Left cardiac atrium (tissue), 4 donors: ENCODE data around the gene USP24. TPM values are rescaled to one million over a fixed set of nuclear protein-coding genes. Genes with fewer than 3 reads are reported as not detected.
"Not testable (repeated sequence)": the region's sequence is repeated elsewhere in the genome, so short reads cannot be mapped to it uniquely, and the experiment has no call there.

Source experiments
- ATAC-seq, 2 donors: fragments of 200-7000 bp; cut with Tn5 transposase; one replicate each; pipeline ENCODE4 v1.9.1; 2020; ENCODE audit warnings: mild to moderate bottlenecking in 2 of 2, moderate library complexity in 2 of 2
- DNase-seq: peaks from one replicate; pipeline ENCODE4 v3.0.0-alpha.2; 2020
- intact Hi-C, 2 donors: fragments of 100-400 bp; cut with DNase I; formaldehyde crosslinking; loops; one replicate each; pipeline versions ENCODE4 v1.14.1 to v1.15.1; 2022 to 2023
- total RNA-seq, 2 donors: library from RNA; stranded (reverse); fragmentation: NEBNext Ultra II Directional; extraction: Animal tissue kit (Norgen Biotek cat#: 25700); gene quantifications; one replicate each; pipeline ENCODE4 v1.2.1, GENCODE V29; 2021
- donor health status: DM: no; HTN: yes; CAD: no.
- donor health status: DM: no; HTN: yes; CAD: no; lungs with severe emphysema.
- donor health status: DM: yes; HTN: yes; CAD: no.
- donor health status: Dilated cardiomyopathy.

The USP24 gene
- total RNA-seq, 2 donors from 2014 or later, result 31.8 to 33.6 TPM

DNA sequence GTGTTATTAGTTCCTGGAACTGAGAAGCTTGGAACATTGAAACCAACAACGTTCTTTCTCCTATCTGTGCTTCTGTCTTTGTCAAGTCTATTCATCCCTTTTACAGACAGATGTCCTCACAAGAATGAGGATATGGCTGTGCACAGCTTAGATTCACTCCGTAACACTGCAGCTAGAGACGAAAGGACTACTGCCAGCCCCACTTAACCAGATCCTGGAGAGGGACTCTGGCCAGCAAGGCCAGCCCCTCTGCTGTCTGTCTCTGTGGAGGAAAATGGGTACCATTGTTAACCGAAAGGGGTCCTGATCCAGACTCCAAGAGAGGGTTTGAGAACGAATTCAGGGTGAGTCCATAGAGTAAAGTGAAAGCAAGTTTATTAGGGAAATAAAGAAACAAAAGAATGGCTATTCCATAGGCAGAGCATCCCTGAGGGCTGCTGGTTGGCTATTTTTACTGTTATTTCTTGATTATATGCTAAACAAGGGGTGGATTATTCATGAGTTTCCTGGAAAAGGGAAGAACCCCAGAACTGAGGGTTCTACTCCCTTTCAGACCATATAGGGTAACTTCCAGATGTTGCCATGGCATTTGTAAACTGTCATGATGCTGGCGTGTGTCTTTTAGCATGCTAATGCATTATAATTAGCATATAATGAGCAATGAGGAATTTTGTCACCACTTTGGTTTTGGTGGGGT is 17.4 kb upstream of the USP24 start:
- no peak for DNase-seq
- intact Hi-C loops, result no loop called here
- ATAC-seq, result no peak

DNA sequence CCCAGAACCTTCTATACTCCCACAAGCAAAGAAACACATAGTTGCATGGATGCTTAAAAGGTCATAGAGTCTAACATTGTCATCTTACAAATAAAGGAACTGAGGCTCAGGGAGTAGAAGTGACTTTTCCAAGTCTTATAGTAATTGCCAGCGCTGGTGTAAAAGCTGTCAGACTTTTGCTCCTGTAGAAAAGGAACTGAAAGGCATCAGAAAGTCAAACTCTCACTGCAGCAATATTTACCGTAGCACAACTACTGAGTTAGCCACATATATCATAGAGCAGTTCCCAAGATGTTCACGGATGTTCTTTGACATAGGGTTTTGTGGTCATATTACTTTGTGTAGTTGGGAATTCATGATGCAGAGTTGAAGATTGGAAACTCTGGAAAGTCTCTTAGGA is 16.6 kb upstream of the USP24 start:
- intact Hi-C loops, result no loop called here
- DNase-seq, result no peak
- no peak for ATAC-seq

DNA sequence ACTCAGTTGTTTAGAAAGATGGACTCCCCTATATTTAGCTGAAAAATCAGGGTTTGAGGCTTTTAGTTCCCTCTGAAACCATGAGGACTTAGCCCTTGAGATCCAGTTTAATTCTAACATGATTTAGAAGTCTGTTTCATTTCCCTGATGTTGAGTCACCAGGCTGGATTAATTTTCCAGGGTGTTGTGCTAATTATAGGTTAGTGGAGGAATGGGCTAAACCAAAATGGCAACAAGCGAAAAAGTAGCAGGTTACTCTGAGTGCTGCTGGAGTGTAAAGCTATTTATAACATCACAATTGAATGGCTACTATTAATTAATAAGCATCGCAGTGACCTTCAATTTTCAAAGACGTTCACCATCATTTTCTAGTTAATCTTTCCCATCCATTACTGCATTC is 15.5 kb upstream of the USP24 start:
- DNase-seq (no peak), ATAC-seq (peak; percentile 77 to 92)
- intact Hi-C loops, result no loop called here

DNA sequence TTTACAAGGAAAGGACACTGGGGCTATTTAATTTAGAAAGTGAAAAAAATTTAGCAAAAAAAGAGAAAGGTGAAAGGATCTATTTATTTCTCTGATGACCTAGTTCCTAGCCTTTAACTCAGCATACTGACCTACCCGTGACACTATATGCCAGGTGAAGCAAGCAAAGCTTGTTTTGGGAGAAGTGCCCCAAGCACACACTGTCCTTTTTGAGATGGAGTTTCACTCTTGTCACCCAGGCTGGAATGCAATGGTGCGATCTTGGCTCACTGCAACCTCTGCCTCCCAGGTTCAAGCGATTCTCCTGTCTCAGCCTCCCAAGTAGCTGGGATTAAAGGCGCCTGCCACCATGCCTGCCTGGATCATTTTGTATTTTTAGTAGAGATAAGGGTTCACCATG is 14.6 kb upstream of the USP24 start:
- not testable (repeated sequence) for ATAC-seq, DNase-seq

DNA sequence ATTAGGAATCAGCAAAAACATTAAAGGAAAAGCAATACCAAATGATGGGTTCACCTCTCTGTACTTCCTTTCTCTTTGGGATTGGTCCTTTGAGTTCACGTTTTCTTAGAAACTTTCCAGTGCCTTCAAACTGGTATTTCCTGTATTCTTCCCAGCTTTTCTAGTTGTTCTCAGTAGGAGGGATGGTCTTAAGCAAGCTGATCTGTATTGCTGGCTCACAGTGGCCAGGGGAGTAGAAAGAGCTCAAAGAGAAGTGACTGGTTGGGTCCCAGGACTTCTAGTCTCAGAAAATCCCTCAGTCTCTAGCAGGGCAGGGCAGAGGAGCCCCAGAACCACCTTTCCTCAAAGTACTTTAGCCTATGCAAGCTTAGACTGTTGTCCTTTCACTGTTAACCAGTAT is 10.1 kb upstream of the USP24 start:
- ATAC-seq (no peak), DNase-seq (no peak)
- intact Hi-C loops, result no loop called here

More for the DNA sequence above, 14.6 kb upstream of the USP24 start:
- intact Hi-C loops, result not testable (repeated sequence)

DNA sequence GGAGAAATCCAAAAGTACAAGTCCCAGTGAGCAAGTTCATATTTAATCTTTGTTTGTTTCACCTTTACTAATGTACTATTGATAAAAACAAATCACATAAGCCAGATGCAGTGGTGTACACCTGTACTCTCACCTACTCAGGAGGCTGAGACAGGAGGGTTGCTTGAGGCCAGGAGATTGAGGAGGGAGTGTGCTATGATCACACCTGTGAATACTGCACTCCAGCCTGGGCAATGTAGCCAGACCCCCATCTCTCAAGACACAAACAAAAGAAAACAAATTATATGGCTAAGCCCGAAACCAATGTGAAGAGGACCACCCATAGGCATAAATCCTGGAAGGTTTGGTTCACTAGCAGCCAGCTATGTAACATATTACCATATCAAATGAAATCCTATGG is 9.6 kb upstream of the USP24 start:
- ATAC-seq, result no peak
- intact Hi-C loops, result no loop called here
- DNase-seq, result no peak

DNA sequence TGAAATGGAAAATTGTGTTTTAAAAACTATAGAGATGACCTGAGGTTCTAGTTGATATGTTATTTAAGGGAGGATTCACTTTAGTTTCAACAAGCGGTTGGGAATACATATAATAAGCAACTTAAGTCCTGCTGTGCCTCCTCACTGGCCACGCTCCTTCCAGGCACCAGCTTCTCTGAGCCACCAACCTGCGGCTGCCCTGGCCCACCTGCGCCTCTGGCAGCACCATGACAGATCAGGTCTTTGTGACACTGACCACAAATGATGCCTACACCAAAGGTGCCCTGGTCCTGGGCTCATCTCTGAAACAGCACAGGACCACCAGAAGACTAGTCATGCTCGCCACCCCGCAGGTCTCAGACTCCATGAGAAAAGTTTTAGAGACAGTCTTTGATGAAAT is 7.0 kb upstream of the USP24 start:
- no peak for ATAC-seq
- DNase-seq, result no peak
- intact Hi-C loops, result no loop called here

DNA sequence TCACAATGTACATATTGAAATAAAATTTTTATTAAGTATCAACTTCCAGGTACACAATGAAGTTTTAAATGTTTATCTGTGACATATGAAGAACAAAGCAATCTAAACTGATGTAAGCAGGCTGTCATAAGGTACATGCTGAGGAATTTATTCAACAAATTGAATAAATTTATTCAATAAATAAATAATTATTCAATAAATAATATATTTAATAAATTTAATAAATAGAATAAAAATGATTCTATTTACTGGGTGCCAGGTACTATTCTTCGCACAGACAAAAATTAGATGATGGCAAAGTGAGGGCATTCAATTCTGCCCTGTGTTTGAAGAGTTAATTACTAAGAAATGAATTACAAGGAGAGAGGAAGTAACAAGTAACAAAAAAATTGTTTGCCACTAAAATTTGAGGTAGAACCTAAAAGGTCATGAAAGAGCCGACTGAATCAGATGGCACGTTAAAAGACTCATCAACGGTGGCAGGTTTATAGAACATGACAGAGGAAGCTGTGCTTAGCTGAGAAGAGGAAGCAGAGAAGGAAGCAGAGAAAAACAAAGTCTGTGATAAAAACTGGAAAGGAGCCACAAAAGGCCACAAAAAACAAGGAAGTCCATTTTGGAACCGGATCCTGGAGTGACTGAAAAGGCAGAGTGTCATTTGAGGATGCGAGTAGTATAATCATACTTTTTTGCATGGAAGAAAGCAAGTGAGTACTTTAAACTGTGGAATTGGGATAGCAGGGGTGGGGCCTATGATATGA is 2.2 kb upstream of the USP24 start:
- DNase-seq, result no peak
- intact Hi-C loops, result loop anchor here (5.0 to 10.0 kb wide), 3 partner anchors 53 to 63 kb away; no protein-coding TSS in a partner anchor
- no peak for ATAC-seq

DNA sequence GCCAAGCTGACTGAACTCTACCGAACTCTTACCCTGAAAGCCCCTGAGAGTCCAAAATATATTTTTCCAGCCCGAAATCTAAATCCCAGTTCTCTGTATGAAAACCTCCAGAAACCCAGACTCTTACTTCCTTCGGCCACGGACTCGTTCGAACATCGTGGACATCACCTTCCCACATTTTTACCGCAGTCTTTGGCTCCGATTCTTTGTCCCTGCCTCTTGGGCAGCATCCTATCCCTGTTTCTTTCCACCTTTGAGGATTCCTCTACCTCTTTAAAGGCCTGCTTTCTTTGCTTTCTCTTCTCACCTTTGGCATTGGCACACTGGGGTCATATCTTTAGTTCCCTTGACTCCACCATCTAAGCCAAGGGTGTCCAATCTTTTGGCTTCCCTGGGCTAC is 932 bp upstream of the USP24 start:
- ATAC-seq, result no peak
- intact Hi-C loops, result loop anchor here (5.0 to 10.0 kb wide), 3 partner anchors 51 to 61 kb away; no protein-coding TSS in a partner anchor
- no peak for DNase-seq

DNA sequence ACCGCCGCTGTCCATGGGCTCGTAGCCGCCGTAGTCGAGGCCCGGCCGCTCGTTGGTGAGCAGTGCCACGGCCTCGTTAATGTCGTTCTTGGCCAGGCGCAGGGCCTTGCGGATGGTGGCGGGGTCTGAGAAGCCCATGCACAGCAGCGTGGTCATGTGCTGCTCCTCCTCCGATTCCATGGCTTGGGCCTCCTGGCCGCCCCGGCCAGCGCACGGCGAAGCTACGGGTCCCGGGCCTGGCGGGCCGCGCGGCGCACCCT is 300 bp downstream of the USP24 start:
- ATAC-seq (peak; percentile 43 to 57), DNase-seq (peak; percentile 46)
- intact Hi-C loops, result loop anchor here (5.0 to 10.0 kb wide), 3 partner anchors 50 to 62 kb away; no protein-coding TSS in a partner anchor

DNA sequence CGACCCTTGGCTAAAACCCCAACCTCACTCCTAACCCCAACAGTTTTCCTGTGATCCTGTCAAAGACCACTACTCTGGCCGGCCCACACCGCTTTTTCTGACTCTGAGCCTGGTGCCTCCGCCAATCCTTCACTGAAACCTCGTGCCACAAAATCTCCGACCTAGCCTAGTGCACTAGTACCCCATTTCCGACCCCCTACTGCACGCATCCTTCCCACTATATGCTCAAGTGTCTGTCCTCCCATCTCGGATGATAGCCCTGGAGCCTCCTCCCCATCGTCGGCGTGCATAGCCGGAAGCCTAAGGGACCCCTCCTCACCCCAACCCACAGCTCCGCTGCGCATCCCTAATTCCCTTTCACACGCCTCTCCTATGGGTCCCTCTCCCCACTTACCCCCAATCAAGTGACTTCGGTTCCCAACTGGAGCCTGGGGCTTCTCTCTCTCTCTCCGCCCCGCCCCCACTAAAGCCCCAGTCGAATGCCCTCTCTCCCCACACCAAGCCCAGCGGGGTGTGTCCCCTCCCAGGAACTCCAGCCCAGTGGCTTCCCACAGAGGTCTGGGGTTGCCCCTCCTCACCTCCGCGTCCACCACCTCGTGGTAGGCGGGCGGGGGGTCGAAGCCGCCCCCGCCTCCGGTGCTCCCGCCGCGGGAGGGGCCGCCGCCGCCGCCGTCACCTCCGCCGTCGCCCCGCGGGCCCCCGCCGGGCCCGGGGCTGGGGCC is 791 bp downstream of the USP24 start:
- ATAC-seq (peak; percentile 20 to 29), DNase-seq (peak; percentile 55)
- intact Hi-C loops, result loop anchor here (10.0 kb wide), 2 partner anchors 50 to 60 kb away; no protein-coding TSS in a partner anchor

DNA sequence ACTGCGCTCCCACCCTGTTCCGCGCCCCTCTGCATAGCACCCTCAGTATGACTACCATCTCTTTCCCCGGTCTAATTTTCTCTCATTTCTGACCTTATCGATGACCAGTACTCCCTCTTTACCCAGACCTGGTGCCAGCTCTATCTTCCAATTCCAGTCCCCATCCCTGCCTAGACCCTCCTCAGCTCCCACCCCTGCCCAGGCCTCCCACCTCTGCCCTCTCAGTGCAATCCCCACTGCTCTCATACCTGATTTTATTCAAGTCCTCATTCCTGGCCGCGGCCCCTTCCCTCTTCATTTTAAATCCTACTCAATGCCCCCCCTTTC is 1.3 kb downstream of the USP24 start:
- DNase-seq (no peak), ATAC-seq (no peak)
- intact Hi-C loops, result loop anchor here (10.0 kb wide), 2 partner anchors 49 to 59 kb away; no protein-coding TSS in a partner anchor

DNA sequence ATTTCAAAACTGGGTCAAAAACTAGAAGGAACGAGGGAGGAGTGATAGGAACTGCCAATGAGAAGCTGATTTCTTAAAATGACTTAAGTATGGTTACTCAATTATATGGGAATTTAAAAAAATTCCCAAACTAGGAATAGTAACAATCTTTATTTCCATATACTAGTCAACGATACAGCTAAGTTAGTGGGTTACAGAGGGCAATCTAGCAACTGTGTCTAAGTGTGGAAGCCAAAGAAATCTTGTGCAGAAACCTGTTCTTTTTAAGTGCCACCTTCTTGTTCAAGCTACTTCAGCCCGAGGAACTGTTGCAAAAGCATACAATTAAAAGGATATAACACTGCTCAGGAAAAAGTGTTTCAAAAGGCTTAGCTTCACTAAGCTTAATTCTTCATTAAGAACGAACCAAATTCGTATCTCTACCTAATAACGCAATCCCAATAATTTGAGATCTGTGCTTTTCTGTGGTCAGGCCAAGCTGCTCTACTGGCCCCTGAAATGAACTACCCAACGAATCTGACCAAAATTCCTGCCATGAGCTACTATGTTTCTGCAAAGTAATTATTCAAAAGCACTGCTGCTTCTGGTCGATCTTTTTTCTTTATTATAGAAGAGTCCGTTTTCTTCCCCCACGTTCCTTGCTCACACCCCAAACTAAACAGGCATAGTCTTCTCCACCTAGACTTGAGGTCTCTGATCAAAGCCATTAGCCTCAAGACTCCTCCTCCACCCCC is 1.8 kb downstream of the USP24 start:
- no peak for DNase-seq
- no peak for ATAC-seq
- intact Hi-C loops, result loop anchor here (10.0 kb wide), 2 partner anchors 49 to 59 kb away; no protein-coding TSS in a partner anchor

DNA sequence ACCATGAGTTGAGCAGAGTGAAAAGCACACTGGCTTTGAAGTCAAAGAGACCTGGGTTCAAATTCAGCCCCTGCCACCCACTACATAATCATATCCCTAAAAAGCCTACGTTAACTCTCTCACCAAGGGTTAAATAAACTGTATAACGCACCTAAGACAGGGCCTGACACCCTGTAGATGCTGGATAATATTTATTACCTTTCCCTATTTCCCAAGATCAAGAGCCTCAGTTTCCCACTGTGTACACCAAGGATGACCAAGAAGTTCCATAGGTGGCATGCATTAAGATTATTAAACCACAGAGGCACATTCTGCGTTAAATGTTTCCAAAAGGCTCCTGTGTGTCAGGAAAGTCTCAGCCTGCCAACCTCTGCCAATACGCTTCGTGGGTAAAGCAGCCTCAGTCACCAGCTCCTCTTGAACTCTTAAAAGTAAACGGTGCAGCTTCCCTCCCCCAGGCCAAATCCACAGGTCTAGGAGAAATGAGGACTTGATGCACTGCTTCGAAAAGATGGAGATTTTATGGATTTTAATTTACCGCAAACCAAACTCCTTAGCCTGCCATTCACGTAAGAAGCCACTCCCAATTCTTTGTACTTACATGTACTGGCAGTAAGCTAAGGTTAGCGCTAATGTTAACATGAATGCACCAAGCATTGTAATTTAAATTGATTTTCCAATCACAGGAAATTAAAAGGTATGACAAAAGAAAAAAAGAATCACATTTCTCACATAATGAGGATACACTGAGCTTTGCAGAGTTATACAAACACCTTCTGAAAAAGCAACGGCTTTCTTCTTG is 2.6 kb downstream of the USP24 start:
- intact Hi-C loops, result loop anchor here (10.0 kb wide), 2 partner anchors 48 to 58 kb away; no protein-coding TSS in a partner anchor
- no peak for ATAC-seq
- DNase-seq, result no peak

DNA sequence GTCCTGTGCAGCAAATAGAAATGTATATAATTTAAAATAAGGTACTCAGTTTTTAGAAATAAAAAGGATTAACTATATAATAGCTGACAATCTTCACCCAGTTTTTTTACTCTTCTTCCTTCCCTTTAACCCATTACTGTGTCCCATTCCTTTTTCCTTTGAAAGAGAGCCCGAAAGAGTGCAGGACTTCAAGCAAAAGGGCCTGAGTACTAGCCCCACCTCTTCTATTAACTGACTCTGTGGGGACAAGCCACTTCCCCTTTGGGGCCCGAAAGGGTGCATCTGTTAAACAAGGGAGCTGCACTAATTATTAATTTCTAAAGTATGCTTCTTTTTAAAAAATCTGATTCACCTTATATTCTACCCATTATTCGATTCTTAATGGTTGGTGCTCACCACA is 3.3 kb downstream of the USP24 start:
- ATAC-seq (no peak), DNase-seq (no peak)
- intact Hi-C loops, result loop anchor here (10.0 kb wide), 2 partner anchors 47 to 57 kb away; no protein-coding TSS in a partner anchor

DNA sequence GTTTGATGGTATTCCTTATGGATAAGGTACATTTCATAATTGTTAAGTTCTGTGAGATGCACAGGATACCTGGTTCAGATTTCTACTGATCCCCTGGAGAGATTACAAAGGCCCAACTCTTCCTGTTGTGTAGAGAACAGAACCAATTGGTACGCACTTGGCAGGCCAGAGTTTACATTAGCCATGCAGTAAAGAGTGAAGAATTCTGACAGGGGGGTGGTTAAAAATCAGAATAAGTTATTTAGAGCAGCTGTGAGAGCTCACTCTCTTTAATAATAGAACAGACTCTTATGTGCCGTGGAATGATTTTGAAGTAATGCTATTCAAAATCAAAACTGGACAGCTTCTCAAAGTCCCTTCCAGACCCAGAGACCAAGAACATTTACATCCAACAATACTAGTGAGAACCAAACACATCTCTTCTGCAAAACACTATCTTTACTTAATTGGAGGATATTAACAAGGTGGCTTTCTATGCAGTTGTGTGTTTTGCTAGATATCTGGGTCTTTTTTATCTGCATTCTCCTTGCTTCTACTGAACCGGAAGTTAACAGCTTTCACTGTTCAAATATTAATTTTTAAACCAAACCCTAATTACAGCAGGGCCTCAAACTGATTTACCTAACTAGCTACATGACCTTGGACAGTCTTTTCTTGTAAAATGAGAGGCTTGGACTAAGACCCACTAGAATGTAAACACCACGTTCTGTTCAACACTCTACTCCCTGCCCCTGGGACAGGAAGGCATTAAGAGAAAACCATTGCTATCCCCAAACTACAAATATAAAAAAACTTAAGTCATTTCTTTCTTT is 4.0 kb downstream of the USP24 start:
- DNase-seq, result no peak
- no peak for ATAC-seq
- intact Hi-C loops, result loop anchor here (10.0 kb wide), 2 partner anchors 46 to 56 kb away; no protein-coding TSS in a partner anchor

DNA sequence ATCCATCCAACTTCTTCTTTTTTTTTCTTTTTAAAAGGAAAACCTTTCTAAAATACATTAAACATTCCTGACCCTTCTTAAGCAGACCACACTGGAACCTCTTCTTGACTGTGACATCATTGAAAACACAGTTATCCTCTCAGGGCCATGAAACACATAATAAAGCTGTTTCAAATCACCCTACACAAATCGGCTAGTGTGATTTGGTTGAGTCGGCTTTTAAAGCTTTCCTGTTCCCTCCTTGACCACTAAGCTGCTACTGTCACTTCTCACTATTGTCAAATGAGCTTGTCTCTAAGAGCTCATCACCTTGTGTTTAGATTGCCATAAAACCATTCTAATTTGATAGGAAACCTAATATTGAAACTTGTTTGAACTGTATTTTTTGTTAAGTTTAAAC is 5.9 kb downstream of the USP24 start:
- no peak for ATAC-seq
- no peak for DNase-seq
- intact Hi-C loops, result no loop called here

DNA sequence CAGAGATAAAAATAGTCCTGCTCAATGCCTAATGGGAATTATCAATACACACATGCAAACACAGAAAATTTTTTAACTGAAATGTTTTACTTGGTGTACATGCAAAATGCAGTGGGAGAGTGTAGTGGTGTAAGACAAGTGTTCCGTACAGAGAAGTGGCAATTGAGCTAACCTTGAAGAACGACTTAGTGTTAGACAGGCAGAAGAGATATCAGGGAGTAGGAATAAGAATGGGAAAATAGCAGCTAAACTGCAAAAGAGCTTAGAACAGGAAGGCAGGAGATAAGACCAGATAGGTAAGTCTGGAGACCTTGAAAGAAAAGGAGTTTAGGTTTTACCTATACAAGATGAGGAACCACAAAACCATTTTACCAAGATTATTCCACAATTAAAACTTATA is 9.0 kb downstream of the USP24 start:
- ATAC-seq, result no peak
- DNase-seq, result no peak

More for the DNA sequence above, 9.0 kb downstream of the USP24 start:
- intact Hi-C loops, result no loop called here
